Ramos (cell line): ENCODE results near the gene SPAG9.

Experiments used
- in situ Hi-C: fragments of 300-500 bp; cut with MboI; formaldehyde crosslinking; loops from one replicate; pipeline ENCODE4 v1.14.3; 2022; ENCODE audit warnings: low sequenced_read_pairs; ENCODE audit not compliant: unreplicated experiment

SPAG9 gene

GRCh38 chr17:50926523-50926922 lies 194.1 kb downstream of the SPAG9 start:
- in situ Hi-C loops: no loop called here

GRCh38 chr17:50925296-50925891 lies 195.3 kb downstream of the SPAG9 start:
- in situ Hi-C loops: no loop called here

GRCh38 chr17:50924800-50925199 lies 195.9 kb downstream of the SPAG9 start:
- in situ Hi-C loops: no loop called here

- in situ Hi-C loops: no loop called here
Measured at GRCh38 chr17:50924300-50924699, 196.4 kb downstream of the SPAG9 start.

- in situ Hi-C loops: no loop called here
Measured at GRCh38 chr17:50923611-50924010, 197.1 kb downstream of the SPAG9 start.

- in situ Hi-C loops: no loop called here
Measured at GRCh38 chr17:50922721-50923405, 197.8 kb downstream of the SPAG9 start.

- in situ Hi-C loops: no loop called here
Measured at GRCh38 chr17:50922107-50922506, 198.6 kb downstream of the SPAG9 start.

- in situ Hi-C loops: no loop called here
Measured at GRCh38 chr17:50920891-50921586, 199.6 kb downstream of the SPAG9 start.

- in situ Hi-C loops: no loop called here
Measured at GRCh38 chr17:50920041-50920410, 200.6 kb downstream of the SPAG9 start.

GRCh38 chr17:50919321-50920040 lies 201.2 kb downstream of the SPAG9 start:
- in situ Hi-C loops: no loop called here

GRCh38 chr17:50918933-50919296 lies 201.8 kb downstream of the SPAG9 start:
- in situ Hi-C loops: no loop called here

- in situ Hi-C loops: no loop called here
Measured at GRCh38 chr17:50918071-50918932, 202.4 kb downstream of the SPAG9 start.

- in situ Hi-C loops: no loop called here
Measured at GRCh38 chr17:50917418-50917743, 203.3 kb downstream of the SPAG9 start.

- in situ Hi-C loops: no loop called here
Measured at GRCh38 chr17:50916708-50917417, 203.8 kb downstream of the SPAG9 start.

GRCh38 chr17:50916026-50916707 lies 204.5 kb downstream of the SPAG9 start:
- in situ Hi-C loops: no loop called here

GRCh38 chr17:50914505-50915063 lies 206.1 kb downstream of the SPAG9 start:
- in situ Hi-C loops: no loop called here

- in situ Hi-C loops: no loop called here
Measured at GRCh38 chr17:50913120-50913519, 207.5 kb downstream of the SPAG9 start.
